ENCODE measurements around the gene SNAPIN. TPM values are rescaled to one million over a fixed set of nuclear protein-coding genes. Genes with fewer than 3 reads are reported as not detected.

SNAPIN gene
- polyA plus RNA-seq, 3 donors, result 30.7 to 141 (median 135) TPM

GRCh38 chr1:153673511-153673910, 15.0 kb downstream of the SNAPIN start:
- intact Hi-C loops (cut with micrococcal nuclease), result loop anchor here in 1 of 2 donors (5.0 kb wide), 1 partner anchor 41 kb away; the partner anchor contains the start of gene CHTOP
- DNase-seq, result no peak
- Histone ChIP-seq H3K27ac (ENCODE audit: low read depth in 1 of 2, low read length in 2 of 2) (no peak overlapping the region), H3K9ac (ENCODE audit: insufficient read depth, low read length, poor library complexity, severe bottlenecking) (no peak overlapping the region), H2AFZ (ENCODE audit: insufficient read depth, low read depth, low read length, poor library complexity, severe bottlenecking) (no peak overlapping the region), H3K4me2 (replicated peaks; ENCODE audit: extremely low read depth, low read length, poor library complexity, severe bottlenecking) (no peak overlapping the region), H4K20me1 (ENCODE audit: insufficient read depth, low read length) (no peaks in the 10 kb centered on the region), H3K9me3 (replicated peaks in 1 of 2; ENCODE audit: control insufficient read depth in 1 of 2, insufficient read depth in 1 of 2, low read length in 2 of 2) (peaks cover 0 to 4% of the 10 kb centered on the region in 2 donors), H3K4me3 (replicated peaks in 1 of 3; ENCODE audit: low read depth in 2 of 3, low read length in 3 of 3) (no peak overlapping the region), H3K79me2 (ENCODE audit: insufficient read depth, low read length) (peaks cover 23% of the 10 kb centered on the region), H3K36me3 (replicated peaks in 1 of 2; ENCODE audit: control insufficient read depth in 1 of 2, insufficient read depth in 2 of 2, low read length in 2 of 2) (peaks cover 0 to 12% of the 10 kb centered on the region in 2 donors), H3K27me3 (ENCODE audit: control insufficient read depth in 2 of 2, insufficient read depth in 2 of 2, low read length in 2 of 2) (peaks cover 2 to 9% of the 10 kb centered on the region in 2 donors), H3K4me1 (ENCODE audit: control insufficient read depth in 1 of 2, insufficient read depth in 2 of 2, low read length in 2 of 2) (peaks cover 17 to 30% of the 10 kb centered on the region in 2 donors)
- Mint-ChIP-seq H3K4me1 (peaks cover 27% of the 10 kb centered on the region), H3K27me3 (ENCODE audit: low read depth in 3 of 3) (peaks cover 9 to 14% (median 12%) of the 10 kb centered on the region in 3 donors), H3K4me3 (no peak overlapping the region), H3K27ac (no peak overlapping the region), H3K36me3 (peaks cover 13 to 15% of the 10 kb centered on the region in 2 donors), H3K9me3 (peaks cover 0 to 8% (median 4%) of the 10 kb centered on the region in 7 donors)
- WGBS (ENCODE audit: insufficient coverage), result no CpG with 5 or more reads among the region's 2 CpGs
- TF ChIP-seq CTCF (IDR thresholded peaks at IDR 0.05), result no peak

- Histone ChIP-seq H3K79me2 (ENCODE audit: insufficient read depth, low read length) (no peaks in the 10 kb centered on the region), H3K9me3 (replicated peaks in 1 of 2; ENCODE audit: control insufficient read depth in 1 of 2, insufficient read depth in 1 of 2, low read length in 2 of 2) (peaks cover 0 to 4% of the 10 kb centered on the region in 2 donors), H3K36me3 (replicated peaks in 1 of 2; ENCODE audit: control insufficient read depth in 1 of 2, insufficient read depth in 2 of 2, low read length in 2 of 2) (no peaks in the 10 kb centered on the region), H2AFZ (ENCODE audit: insufficient read depth, low read depth, low read length, poor library complexity, severe bottlenecking) (peak overlapping the region; percentile 83), H4K20me1 (ENCODE audit: insufficient read depth, low read length) (no peaks in the 10 kb centered on the region), H3K4me2 (replicated peaks; ENCODE audit: extremely low read depth, low read length, poor library complexity, severe bottlenecking) (peak overlapping the region; percentile 95), H3K4me3 (replicated peaks in 1 of 3; ENCODE audit: low read depth in 2 of 3, low read length in 3 of 3) (peak overlapping the region in 2 of 3 experiments; percentile 28 to 78), H3K4me1 (ENCODE audit: control insufficient read depth in 1 of 2, insufficient read depth in 2 of 2, low read length in 2 of 2) (peaks cover 18 to 27% of the 10 kb centered on the region in 2 donors), H3K9ac (ENCODE audit: insufficient read depth, low read length, poor library complexity, severe bottlenecking) (peak overlapping the region; percentile 57), H3K27ac (ENCODE audit: low read depth in 1 of 2, low read length in 2 of 2) (no peak overlapping the region), H3K27me3 (ENCODE audit: control insufficient read depth in 2 of 2, insufficient read depth in 2 of 2, low read length in 2 of 2) (peaks cover 19 to 41% of the 10 kb centered on the region in 2 donors)
- Mint-ChIP-seq H3K36me3 (peaks cover 11 to 14% of the 10 kb centered on the region in 2 donors), H3K27ac (peak overlapping the region in 1 of 7 donors; percentile 68), H3K4me3 (peak overlapping the region; percentile 84 to 96), H3K4me1 (peaks cover 24% of the 10 kb centered on the region), H3K9me3 (peaks cover 0 to 17% (median 12%) of the 10 kb centered on the region in 7 donors), H3K27me3 (ENCODE audit: low read depth in 3 of 3) (peaks cover 45 to 48% (median 46%) of the 10 kb centered on the region in 3 donors)
- TF ChIP-seq CTCF (IDR thresholded peaks at IDR 0.05), result peak; percentile 95
- WGBS (ENCODE audit: insufficient coverage), result 4% methylated on average over 21 of the region's 29 CpGs
- intact Hi-C loops (cut with micrococcal nuclease), result loop anchor here (5.0 kb wide), 2 partner anchors 69 to 309 kb away; partner anchors contain the start of gene RAB13 (in 1 of the 2)
- DNase-seq, result peak in 2 of 3 donors; percentile 56 to 57
Observed at GRCh38 chr1:153677718-153678518, 19.4 kb downstream of the SNAPIN start.
